Measurements from ENCODE around the gene FER1L5. TPM values are rescaled to one million over a fixed set of nuclear protein-coding genes. Genes with fewer than 3 reads are reported as not detected.

Gene FER1L5
- total and polyA plus RNA-seq, 2 experiments from 2014 or later = 0.18 to 0.76 TPM

DNA sequence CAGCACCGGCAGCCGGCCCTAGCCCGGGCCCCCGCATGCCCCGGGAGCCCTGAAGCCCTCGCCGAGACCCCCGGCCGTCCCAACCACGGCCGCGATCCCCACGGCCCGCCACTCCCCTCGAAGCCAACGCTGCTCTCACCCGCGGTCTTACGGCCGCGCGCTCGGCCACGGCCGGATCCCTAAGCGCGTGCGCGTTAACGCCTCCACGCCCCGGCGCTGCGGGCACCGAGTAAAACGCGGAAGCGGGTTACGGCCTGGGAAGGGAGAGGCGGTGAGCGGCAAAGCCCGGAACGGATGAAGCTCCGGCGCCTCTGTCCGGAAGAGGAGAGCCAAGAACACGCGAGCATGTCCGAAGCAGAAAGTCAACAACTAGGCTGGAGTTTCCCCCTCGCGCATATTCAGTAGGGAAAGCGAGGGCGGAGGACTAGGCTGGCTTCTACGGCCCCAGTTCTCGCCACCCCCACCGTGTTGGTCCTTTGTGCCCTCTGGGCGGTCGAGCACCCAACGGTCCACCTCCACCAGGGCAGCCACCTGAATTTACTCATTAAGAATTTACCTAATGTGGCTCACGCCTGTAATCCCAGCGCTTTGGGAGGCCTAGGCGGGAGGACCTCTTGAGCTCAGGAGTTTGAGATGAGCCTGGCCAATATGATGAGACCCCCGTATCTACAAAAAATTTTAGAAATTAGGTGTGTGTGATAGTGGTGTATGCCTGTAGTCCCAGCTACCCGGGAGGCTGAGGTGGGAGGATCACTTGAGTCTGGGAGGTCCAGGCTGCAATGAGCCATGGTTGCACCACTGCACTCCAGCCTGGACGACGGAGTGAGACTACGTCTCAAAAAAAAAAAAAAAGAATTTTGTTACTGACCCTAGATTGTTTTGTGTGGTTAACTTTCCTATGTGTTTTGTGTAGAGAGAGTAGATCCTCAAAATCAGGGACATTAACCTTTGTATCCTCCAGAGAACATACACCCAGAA lies 4.1 kb upstream of the FER1L5 start, which contains the start of gene KANSL3:
Gene KANSL3, minus strand, starts transcription at position 169 of the 978 bp plus-strand sequence. CDS start 1,177 bp downstream, outside the sequence.
- no peaks in the 10 kb centered on the region; the same call in 1 of the 2 replicates for H3K4me1 ChIP-seq (ENCODE audit: insufficient read depth)
- TF ChIP-seq EZH2phosphoT487 (IDR thresholded peaks at IDR 0.05; ENCODE audit: unreplicated experiment) = no peak
- TF ChIP-seq, protein P1, sequence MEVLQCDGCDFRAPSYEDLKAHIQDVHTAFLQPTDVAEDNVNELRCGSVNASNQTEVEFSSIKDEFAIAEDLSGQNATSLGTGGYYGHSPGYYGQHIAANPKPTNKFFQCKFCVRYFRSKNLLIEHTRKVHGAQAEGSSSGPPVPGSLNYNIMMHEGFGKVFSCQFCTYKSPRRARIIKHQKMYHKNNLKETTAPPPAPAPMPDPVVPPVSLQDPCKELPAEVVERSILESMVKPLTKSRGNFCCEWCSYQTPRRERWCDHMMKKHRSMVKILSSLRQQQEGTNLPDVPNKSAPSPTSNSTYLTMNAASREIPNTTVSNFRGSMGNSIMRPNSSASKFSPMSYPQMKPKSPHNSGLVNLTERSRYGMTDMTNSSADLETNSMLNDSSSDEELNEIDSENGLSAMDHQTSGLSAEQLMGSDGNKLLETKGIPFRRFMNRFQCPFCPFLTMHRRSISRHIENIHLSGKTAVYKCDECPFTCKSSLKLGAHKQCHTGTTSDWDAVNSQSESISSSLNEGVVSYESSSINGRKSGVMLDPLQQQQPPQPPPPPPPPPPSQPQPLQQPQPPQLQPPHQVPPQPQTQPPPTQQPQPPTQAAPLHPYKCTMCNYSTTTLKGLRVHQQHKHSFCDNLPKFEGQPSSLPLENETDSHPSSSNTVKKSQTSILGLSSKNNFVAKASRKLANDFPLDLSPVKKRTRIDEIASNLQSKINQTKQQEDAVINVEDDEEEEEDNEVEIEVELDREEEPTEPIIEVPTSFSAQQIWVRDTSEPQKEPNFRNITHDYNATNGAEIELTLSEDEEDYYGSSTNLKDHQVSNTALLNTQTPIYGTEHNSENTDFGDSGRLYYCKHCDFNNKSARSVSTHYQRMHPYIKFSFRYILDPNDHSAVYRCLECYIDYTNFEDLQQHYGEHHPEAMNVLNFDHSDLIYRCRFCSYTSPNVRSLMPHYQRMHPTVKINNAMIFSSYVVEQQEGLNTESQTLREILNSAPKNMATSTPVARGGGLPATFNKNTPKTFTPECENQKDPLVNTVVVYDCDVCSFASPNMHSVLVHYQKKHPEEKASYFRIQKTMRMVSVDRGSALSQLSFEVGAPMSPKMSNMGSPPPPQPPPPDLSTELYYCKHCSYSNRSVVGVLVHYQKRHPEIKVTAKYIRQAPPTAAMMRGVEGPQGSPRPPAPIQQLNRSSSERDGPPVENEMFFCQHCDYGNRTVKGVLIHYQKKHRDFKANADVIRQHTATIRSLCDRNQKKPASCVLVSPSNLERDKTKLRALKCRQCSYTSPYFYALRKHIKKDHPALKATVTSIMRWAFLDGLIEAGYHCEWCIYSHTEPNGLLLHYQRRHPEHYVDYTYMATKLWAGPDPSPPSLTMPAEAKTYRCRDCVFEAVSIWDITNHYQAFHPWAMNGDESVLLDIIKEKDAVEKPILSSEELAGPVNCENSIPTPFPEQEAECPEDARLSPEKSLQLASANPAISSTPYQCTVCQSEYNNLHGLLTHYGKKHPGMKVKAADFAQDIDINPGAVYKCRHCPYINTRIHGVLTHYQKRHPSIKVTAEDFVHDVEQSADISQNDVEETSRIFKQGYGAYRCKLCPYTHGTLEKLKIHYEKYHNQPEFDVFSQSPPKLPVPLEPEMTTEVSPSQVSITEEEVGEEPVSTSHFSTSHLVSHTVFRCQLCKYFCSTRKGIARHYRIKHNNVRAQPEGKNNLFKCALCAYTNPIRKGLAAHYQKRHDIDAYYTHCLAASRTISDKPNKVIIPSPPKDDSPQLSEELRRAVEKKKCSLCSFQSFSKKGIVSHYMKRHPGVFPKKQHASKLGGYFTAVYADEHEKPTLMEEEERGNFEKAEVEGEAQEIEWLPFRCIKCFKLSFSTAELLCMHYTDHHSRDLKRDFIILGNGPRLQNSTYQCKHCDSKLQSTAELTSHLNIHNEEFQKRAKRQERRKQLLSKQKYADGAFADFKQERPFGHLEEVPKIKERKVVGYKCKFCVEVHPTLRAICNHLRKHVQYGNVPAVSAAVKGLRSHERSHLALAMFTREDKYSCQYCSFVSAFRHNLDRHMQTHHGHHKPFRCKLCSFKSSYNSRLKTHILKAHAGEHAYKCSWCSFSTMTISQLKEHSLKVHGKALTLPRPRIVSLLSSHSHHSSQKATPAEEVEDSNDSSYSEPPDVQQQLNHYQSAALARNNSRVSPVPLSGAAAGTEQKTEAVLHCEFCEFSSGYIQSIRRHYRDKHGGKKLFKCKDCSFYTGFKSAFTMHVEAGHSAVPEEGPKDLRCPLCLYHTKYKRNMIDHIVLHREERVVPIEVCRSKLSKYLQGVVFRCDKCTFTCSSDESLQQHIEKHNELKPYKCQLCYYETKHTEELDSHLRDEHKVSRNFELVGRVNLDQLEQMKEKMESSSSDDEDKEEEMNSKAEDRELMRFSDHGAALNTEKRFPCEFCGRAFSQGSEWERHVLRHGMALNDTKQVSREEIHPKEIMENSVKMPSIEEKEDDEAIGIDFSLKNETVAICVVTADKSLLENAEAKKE (CRISPR knock-in tag; IDR thresholded peaks at IDR 0.05) = no peak
- TF ChIP-seq NANOG (IDR thresholded peaks at IDR 0.05; ENCODE audit: borderline replicate concordance) = no peak
- TF ChIP-seq, protein P2, sequence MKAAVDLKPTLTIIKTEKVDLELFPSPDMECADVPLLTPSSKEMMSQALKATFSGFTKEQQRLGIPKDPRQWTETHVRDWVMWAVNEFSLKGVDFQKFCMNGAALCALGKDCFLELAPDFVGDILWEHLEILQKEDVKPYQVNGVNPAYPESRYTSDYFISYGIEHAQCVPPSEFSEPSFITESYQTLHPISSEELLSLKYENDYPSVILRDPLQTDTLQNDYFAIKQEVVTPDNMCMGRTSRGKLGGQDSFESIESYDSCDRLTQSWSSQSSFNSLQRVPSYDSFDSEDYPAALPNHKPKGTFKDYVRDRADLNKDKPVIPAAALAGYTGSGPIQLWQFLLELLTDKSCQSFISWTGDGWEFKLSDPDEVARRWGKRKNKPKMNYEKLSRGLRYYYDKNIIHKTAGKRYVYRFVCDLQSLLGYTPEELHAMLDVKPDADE (IDR thresholded peaks at IDR 0.05) = peak; percentile 42; the same call in 1 of the 2 replicates
- no peak for TF ChIP-seq STAT1 (IDR thresholded peaks at IDR 0.05; ENCODE audit: unreplicated experiment)
- peak; percentile 97 for TF ChIP-seq POLR2AphosphoS5 (IDR thresholded peaks at IDR 0.05; ENCODE audit: low read depth)
- TF ChIP-seq ZNF331 (CRISPR knock-in tag; IDR thresholded peaks at IDR 0.05; ENCODE audit: low read depth) = no peak
- TF ChIP-seq CREB1 (CRISPR knock-in tag; IDR thresholded peaks at IDR 0.05; ENCODE audit: low read depth) = peak; percentile 70
- H3K9me2 ChIP-seq (ENCODE audit: insufficient read depth) = no peaks in the 10 kb centered on the region
- peaks cover 13% of the 10 kb centered on the region; the same call in 2 of the 3 replicates for H3K36me3 Mint-ChIP-seq (ENCODE audit: low read depth)
- no peak within 1 kb of the TSS for H3K27ac Mint-ChIP-seq
- H3K27me3 Mint-ChIP-seq (ENCODE audit: insufficient read depth, low read depth, poor library complexity) = peaks cover 9% of the 10 kb centered on the region
- peaks cover 15% of the 10 kb centered on the region for H3K4me1 Mint-ChIP-seq
- peak within 1 kb of the TSS; percentile 93 for H3K4me3 Mint-ChIP-seq
- peak within 1 kb of the TSS; percentile 99 for H2AFZ ChIP-seq
- no peaks in the 10 kb centered on the region; the same call in 1 of the 2 replicates for H3K36me3 ChIP-seq (ENCODE audit: insufficient read depth)
- peak; percentile 97 for DNase-seq (ENCODE audit: low spot score)
- H3K27me3 ChIP-seq (ENCODE audit: insufficient read depth) = no peaks in the 10 kb centered on the region
- H3K79me2 ChIP-seq (replicated peaks; ENCODE audit: insufficient read depth) = peaks cover 41% of the 10 kb centered on the region
- peak; percentile 61 for ATAC-seq
- H3K9me3 Mint-ChIP-seq = no peaks in the 10 kb centered on the region
- no peaks in the 10 kb centered on the region for H3F3A ChIP-seq (replicated peaks; ENCODE audit: low read depth)
- no peak within 1 kb of the TSS for H3K27ac ChIP-seq (ENCODE audit: low read depth)
- peak within 1 kb of the TSS; percentile 99 for H3K4me2 ChIP-seq
- peak within 1 kb of the TSS; percentile 89 for H3K4me3 ChIP-seq
- H4K20me1 ChIP-seq (replicated peaks; ENCODE audit: insufficient read depth) = peaks cover 9% of the 10 kb centered on the region; the same call in 1 of the 2 replicates
